GM19239 (cell line): ENCODE measurements around the gene PI3.
A peak's percentile ranks its signal among the peaks of the same experiment; 100 is the strongest.
"Not testable (repeated sequence)": the region's sequence is repeated elsewhere in the genome, so short reads cannot be mapped to it uniquely, and the experiment has no call there.

ENCODE experiments used
- DNase-seq: peaks from one replicate; pipeline ENCODE4 v3.0.0; 2011; ENCODE audit warnings: low spot score; ENCODE audit not compliant: insufficient read length
- FAIRE-seq: peaks from 2 replicates; lab custom pipeline; 2011; peaks lifted over from hg19 to GRCh38; lab: Jason Lieb, UNC

The PI3 gene

GRCh38 chr20:45174434-45175364, at the start of gene PI3:
Gene PI3, plus strand, starts transcription at chr20:45174902. Its CDS starts 21 bp downstream, at chr20:45174923.
- no peak for FAIRE-seq
- no peak for DNase-seq

GRCh38 chr20:45128099-45128498, 46.6 kb upstream of the PI3 start:
- no peak for DNase-seq
- no peak for FAIRE-seq

GRCh38 chr20:45136911-45137310, 37.8 kb upstream of the PI3 start:
- DNase-seq, result no peak
- no peak for FAIRE-seq

- peak; percentile 28 for DNase-seq
- no peak for FAIRE-seq
Measured at GRCh38 chr20:45138561-45139300, 36.0 kb upstream of the PI3 start.

GRCh38 chr20:45139733-45140375, 34.8 kb upstream of the PI3 start:
- not testable (repeated sequence) for DNase-seq, FAIRE-seq

GRCh38 chr20:45140836-45141235, 33.9 kb upstream of the PI3 start:
- no peak for FAIRE-seq
- no peak for DNase-seq

- FAIRE-seq (no peak), DNase-seq (no peak)
Measured at GRCh38 chr20:45149062-45149461, 25.6 kb upstream of the PI3 start.

GRCh38 chr20:45152405-45152804, 22.3 kb upstream of the PI3 start:
- no peak for FAIRE-seq
- no peak for DNase-seq

- FAIRE-seq (no peak), DNase-seq (no peak)
Measured at GRCh38 chr20:45153147-45153546, 21.6 kb upstream of the PI3 start.

GRCh38 chr20:45153752-45154151, 20.9 kb upstream of the PI3 start:
- DNase-seq, result no peak
- FAIRE-seq, result no peak

GRCh38 chr20:45154183-45154582, 20.5 kb upstream of the PI3 start:
- FAIRE-seq, result no peak
- DNase-seq, result no peak

GRCh38 chr20:45154794-45155193, 19.9 kb upstream of the PI3 start:
- not testable (repeated sequence) for DNase-seq, FAIRE-seq

GRCh38 chr20:45156713-45157112, 18.0 kb upstream of the PI3 start:
- DNase-seq, result no peak
- FAIRE-seq, result no peak

GRCh38 chr20:45157962-45158361, 16.7 kb upstream of the PI3 start:
- no peak for DNase-seq
- FAIRE-seq, result no peak

GRCh38 chr20:45163083-45163803, 11.5 kb upstream of the PI3 start:
- FAIRE-seq (no peak), DNase-seq (no peak)

GRCh38 chr20:45164906-45165305, 9.8 kb upstream of the PI3 start:
- FAIRE-seq (no peak), DNase-seq (no peak)

GRCh38 chr20:45173522-45173921, 1.2 kb upstream of the PI3 start:
- no peak for DNase-seq
- FAIRE-seq, result no peak

- FAIRE-seq (no peak), DNase-seq (no peak)
Measured at GRCh38 chr20:45176526-45177267, 2.0 kb downstream of the PI3 start.

- FAIRE-seq (no peak), DNase-seq (no peak)
Measured at GRCh38 chr20:45179166-45179565, 4.5 kb downstream of the PI3 start.
